DOHH2 (cell line): ENCODE measurements around the gene FASTKD2.

ENCODE experiments used
- CTCF ChIP-seq: fragments of 200-600 bp; sonication (generic); IDR thresholded peaks from one replicate; pipeline ENCODE4 v1.5.1; 2014; ENCODE audit warnings: antibody characterized with exemption, mild to moderate bottlenecking, low read depth, low read length; ENCODE audit not compliant: poor library complexity, severe bottlenecking
- EZH2phosphoT487 ChIP-seq: fragments of 200-600 bp; sonication (generic); IDR thresholded peaks from 2 replicates; pipeline ENCODE4 v1.6.1; 2017; ENCODE audit warnings: borderline replicate concordance, mild to moderate bottlenecking, antibody characterized with exemption, low read length, moderate library complexity, mixed read lengths

DNA sequence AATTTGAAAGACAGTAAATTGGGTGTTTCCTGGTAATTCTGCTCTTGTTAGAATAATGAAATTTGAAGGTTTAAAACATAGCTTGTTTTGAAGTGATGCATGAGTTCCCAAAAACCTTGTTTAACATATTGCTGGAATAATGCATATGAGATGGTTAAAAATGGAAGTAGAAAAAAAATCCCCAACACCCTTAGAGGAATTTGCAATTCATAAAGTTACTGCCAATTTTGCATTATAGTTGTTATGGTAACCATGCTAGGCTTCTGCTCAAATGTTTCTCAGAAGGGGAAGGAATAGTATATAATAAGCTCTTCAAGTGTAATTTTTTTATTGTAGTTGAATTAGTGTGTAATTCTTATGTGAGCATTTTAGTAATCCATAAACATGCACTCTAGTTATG lies 49.1 kb downstream of the FASTKD2 start:
- no peak for TF ChIP-seq CTCF
- TF ChIP-seq EZH2phosphoT487 = no peak
